GM18909 (cell line): ENCODE data around the gene EFNA5.
"Not testable (repeated sequence)": the region's sequence is repeated elsewhere in the genome, so short reads cannot be mapped to it uniquely, and the experiment has no call there.

Experiments
- ATAC-seq: cut with Tn5 transposase; IDR thresholded peaks from one replicate; pipeline ENCODE4 v1.9.1; 2021; ENCODE audit warnings: mild to moderate bottlenecking; ENCODE audit not compliant: unreplicated experiment, poor library complexity

EFNA5 gene

GRCh38 chr5:107502676-107503060 is 168.1 kb downstream of the EFNA5 start:
- ATAC-seq, result no peak

DNA sequence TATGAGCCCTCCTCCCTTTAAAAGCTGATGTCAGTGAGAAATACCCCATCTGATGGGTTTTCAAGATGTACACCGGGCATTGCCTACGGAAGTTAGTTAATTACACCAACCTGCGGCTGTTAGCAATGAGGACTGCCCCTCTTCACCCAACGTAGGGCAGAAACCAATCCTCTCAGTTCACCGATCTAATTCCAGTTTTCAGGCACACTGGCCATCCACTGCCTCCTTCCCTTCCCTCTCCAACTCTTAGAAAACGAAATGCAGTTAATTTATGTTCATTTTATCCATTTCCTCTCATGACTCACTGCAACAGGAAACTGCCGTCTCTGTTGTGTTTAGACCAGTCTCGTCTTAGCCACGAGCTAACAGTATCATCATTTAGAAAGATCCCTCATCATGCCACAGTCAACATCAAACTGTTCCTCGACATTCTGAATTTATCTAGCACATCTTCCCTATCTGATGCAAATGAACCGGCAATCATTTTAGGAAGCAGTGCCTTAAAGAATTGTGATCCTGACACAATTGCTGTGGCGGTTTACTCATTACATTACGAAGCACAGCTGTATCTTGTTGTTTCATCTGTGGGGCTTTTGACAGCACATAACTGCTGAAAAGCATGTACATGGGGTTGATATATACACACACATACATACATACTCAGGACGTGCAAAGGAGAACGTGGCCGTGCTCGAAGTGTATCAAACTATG is 168.6 kb downstream of the EFNA5 start:
- ATAC-seq, result no peak

DNA sequence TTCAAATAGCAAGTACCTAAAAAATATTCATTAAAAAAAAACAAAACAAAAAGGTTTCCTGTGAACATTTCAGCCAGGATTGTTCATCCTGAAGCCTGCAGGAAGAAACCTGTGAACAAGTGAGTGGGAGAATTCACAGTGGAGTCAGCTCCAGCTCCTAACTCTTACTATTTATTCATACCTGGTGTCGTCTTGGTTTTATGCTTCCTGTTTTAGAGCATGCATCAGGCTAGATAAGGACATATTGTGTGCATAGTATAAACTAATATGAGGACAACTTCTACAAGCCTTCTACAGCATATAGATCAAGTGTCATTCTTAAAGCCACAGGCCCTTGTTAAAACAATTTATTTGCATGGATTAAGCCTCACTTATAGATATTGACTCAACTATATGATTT is 169.9 kb downstream of the EFNA5 start:
- no peak for ATAC-seq

GRCh38 chr5:107500347-107500746 is 170.4 kb downstream of the EFNA5 start:
- ATAC-seq, result no peak

- ATAC-seq, result no peak
These were observed 171.0 kb downstream of the EFNA5 start for GRCh38 chr5:107499776-107500175.

DNA sequence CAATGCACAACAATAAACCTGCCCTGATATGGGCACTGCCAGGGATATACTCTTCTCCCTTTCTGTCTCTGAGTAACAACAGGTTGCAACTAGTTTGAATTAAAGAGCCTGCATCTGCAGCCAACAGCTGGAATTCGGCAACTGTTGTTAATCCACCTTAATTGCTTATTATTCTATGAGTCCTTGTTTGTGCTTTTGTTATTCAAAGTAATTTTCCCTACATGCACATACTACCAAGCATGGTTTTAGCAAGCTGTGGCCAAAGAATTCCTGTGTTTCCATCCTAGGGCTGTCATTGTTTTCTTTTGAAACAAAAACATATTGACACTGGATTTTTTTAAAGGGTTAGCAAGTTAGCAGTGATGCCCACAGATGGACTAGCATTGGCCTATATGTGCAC is 171.5 kb downstream of the EFNA5 start:
- ATAC-seq, result no peak

GRCh38 chr5:107496466-107496865 is 174.3 kb downstream of the EFNA5 start:
- ATAC-seq, result no peak

GRCh38 chr5:107494129-107494528 is 176.6 kb downstream of the EFNA5 start:
- ATAC-seq, result not testable (repeated sequence)

DNA sequence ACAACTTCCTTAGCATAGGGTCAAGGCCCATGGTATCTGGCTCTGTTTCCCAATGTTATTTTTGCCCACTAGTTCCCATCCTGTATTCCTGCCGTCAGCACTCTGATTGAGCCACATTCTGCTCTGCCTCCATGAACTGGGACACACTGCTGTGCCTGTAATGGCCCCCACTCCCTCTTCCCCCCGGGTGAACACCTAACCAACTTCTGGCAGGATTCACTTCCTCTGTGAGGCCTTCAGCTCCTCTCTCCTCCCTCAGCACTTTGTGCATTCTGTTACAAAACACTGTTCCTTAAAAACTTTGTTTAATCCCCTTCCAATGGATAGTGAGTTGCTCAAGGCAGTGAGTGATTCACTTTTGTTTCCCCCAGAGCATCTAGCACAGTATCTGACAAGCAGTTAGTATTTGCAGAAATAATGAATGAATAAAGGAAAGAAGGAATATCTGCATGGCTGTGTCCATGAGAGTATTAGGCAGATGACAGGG is 183.6 kb downstream of the EFNA5 start:
- no peak for ATAC-seq

DNA sequence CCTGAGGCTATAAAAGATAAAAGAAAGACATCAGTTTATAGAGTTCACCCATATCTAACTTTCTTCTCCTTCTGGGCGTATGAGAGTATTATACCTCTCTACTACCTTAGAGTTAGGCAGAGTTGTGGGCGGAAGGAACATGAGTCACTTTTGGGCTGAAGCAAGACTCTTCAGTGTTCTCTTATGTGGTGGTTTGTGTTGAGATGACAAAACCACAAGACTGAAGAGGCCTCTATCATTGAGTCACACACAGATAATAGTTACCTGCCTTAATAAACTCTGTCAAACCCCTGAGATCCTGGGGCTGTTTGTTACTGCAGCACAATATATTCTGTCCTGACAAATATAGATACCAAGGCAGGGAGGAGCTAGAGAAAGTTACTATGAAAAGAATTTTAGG is 184.2 kb downstream of the EFNA5 start:
- peak; percentile 83 for ATAC-seq

- ATAC-seq, result peak; percentile 72
These were observed 185.6 kb downstream of the EFNA5 start for GRCh38 chr5:107485184-107485583.

DNA sequence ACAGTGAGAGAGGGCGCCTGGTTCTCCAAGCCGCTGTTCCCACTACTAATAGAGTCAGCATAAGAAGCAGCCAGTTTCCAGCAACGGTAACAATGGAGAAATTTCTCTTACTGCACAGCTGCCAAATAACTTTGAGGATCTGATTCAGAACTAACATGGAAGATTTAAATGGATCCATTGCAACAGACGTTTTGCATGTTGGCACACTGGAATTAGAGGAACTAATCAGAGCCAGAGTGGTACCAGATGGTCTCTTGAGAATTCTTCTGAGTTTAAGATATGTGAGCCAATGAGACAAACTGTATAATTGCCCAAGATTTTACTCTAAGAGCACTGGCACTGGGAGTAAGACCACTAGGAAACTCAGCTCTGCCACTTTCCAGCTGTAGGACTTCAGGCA is 186.5 kb downstream of the EFNA5 start:
- ATAC-seq, result no peak

- ATAC-seq, result no peak
These were observed 187.3 kb downstream of the EFNA5 start for GRCh38 chr5:107483231-107484024.

DNA sequence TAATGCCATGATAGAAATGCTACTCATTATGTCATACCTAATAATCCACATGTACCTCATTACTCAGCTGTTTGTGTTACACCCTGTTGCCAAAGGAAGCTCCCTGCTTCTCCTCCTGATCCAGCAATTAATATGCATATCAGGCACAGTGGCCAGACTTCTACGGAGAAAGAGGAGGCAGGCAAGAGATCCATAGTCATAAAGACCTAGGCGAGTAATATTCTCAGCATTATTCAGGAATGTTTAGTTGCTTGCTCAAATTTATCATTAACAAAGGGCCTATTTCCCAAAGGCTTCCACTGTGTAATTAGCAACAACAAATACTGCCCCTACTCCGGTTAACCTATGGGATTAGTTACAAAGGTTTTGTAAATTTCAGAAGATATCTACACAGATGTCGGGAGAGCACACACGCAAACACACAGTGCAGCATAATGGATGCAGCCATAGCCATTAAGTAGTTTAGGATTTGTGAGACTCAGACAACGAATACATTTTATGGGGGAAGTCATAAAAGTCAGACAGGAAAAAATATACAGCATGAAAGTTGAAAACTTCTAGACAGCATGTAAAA is 192.6 kb downstream of the EFNA5 start:
- no peak for ATAC-seq

- no peak for ATAC-seq
These were observed 193.2 kb downstream of the EFNA5 start for GRCh38 chr5:107477492-107477891.

DNA sequence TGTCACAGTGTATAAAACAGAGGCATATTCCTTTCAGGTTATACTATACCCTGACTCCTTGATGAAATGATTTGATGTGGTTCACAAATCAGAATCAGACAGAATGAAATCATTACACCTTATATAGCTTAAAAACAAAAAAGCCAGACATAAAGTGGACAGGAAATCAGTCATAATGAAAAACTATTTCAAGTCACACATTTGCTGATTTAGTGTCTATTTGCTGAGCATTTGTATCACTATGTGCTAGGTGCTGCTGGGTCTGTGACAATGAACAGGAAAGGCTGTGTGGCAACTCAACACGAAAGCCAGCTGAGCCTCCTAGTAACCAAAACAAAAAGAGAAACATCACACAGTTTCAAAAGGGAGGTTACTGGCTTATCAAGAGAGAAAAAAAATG is 194.0 kb downstream of the EFNA5 start:
- peak; percentile 90 for ATAC-seq

DNA sequence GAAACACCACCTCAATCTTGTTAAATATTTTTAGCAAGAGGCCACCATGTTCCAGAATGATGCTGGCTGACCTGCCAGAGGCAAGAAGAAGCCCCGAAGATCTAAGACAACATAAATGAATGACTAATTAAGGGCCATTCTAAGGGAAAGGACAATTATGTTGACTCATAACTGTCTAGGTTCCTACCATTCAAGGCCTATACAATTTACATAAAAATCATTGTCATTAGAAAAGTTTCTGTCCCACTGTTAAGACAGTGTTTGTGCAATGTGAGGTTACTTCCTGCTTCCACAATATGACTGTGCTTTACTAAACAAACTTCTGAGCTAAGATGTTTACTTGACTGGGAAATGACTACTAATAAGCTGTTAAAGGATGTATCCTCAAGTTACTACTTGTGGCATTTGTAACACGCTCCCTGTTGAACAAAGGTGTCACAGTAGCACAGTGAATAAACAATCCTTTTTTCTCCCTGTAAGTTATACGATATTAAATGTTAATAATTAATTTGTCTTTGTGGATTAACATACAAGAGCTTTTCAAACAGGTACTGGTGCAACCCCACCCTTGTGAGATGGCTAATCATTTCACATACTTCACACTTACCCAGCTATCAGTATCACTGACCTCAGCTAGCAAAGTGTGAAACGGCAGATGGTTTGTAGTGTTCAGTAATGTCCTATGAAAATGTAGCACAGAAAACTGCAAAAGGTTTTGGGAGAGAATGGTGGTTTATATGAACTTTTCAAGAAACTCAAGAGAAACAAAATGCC is 195.8 kb downstream of the EFNA5 start:
- ATAC-seq, result peak; percentile 73

- ATAC-seq, result no peak
These were observed 196.4 kb downstream of the EFNA5 start for GRCh38 chr5:107474361-107474715.

GRCh38 chr5:107472620-107473064 is 198.1 kb downstream of the EFNA5 start:
- no peak for ATAC-seq

DNA sequence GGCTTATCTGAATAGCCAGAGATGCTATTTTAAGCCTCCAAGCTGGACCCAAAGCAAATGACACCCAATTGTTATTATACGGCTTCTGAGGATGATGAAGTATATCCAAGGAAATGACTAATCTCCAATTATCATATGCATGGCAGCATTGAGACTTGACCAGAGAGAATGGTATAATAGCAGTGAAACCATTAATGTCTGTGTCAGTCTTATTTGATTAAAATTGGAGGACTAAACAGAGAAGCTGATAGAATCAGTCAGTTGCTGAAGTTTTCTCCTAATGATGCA is 200.5 kb downstream of the EFNA5 start:
- no peak for ATAC-seq
